Adrenal gland (tissue), 12 donors: Measurements from ENCODE around the gene PABPN1. TPM values are rescaled to one million over a fixed set of nuclear protein-coding genes. Genes with fewer than 3 reads are reported as not detected.

Experiments used
- DNase-seq, 7 donors: peaks; one replicate each; pipeline ENCODE4 v3.0.0-alpha.2; 2019 to 2020
- H3K27ac ChIP-seq, 5 donors: fragments of 200-600 bp; sonication (generic) in 4 of 5; 1 replicate in 3 of 5; 2 replicates in 2 of 5; pipeline versions ENCODE4 v1.5.1 to v1.8.0; 2016 to 2020; ENCODE audit warnings: mild to moderate bottlenecking in 1 of 5
- H3K27me3 ChIP-seq: fragments of 200-600 bp; 2 replicates; pipeline ENCODE4 v1.8.0; 2021
- H3K36me3 ChIP-seq, 2 donors: fragments of 200-600 bp; replicated peaks in 1 of 2; 1 replicate in 1 of 2; 2 replicates in 1 of 2; pipeline versions ENCODE4 v1.5.1 to v1.8.0; 2018 to 2022
- H3K4me1 ChIP-seq, 2 donors: fragments of 200-600 bp; replicated peaks in 1 of 2; 1 replicate in 1 of 2; 2 replicates in 1 of 2; pipeline versions ENCODE4 v1.5.1 to v1.8.0; 2018 to 2021
- H3K4me3 ChIP-seq, 4 donors: fragments of 200-600 bp; sonication (generic) in 3 of 4; one replicate each; pipeline ENCODE4 v1.5.1; 2016 to 2018
- H3K9me3 ChIP-seq, 3 donors: fragments of 200-600 bp; sonication (generic) in 1 of 3; replicated peaks in 1 of 3; 1 replicate in 2 of 3; 2 replicates in 1 of 3; pipeline versions ENCODE4 v1.5.1 to v1.8.0; 2016 to 2021
- POLR2A ChIP-seq, 2 donors: fragments of 450-650 bp; IDR thresholded peaks; one replicate each; pipeline ENCODE4 v1.6.1; 2017; ENCODE audit warnings: antibody characterized with exemption in 2 of 2, mild to moderate bottlenecking in 2 of 2, moderate library complexity in 1 of 2
- WGBS, 4 donors: extraction: QIAGEN DNeasy Blood & Tissue Kit in 2 of 4; methylation state at CpG; one replicate each; pipeline versions ENCODE4 v1.1.5 to v1.1.7; 2013 to 2017; 5-methylcytosine and 5-hydroxymethylcytosine counted together
- intact Hi-C, 2 donors: fragments of 100-400 bp; cut with DNase I; formaldehyde crosslinking; loops; one replicate each; pipeline versions ENCODE4 v1.14.1 to v1.15.0; 2022 to 2023
- polyA plus RNA-seq, 3 donors: library from polyadenylated mRNA; stranded (reverse); fragments of 200-250 nt in 2 of 3; fragments of 350-450 nt in 1 of 3; fragmentation: Illumina TruSeq in 1 of 3; extraction: RNeasy Lipid Tissue Mini Kit (QIAGEN cat#74804) in 1 of 3; gene quantifications; one replicate each; pipeline ENCODE4 v1.2.3, GENCODE V29; 2013 to 2014
- total RNA-seq, 9 donors: library from RNA; depleted of rRNA in 4 of 9; stranded (reverse); fragments of >200 nt in 4 of 9; fragments of 120-200 nt in 1 of 9; fragmentation: NEBNext Ultra II Directional in 1 of 9; extraction: Animal tissue kit (Norgen Biotek cat#: 25700) in 1 of 9; gene quantifications; one replicate each; pipeline versions ENCODE4 v1.1.0 to v1.2.4, GENCODE V29; 2013 to 2023
- TF ChIP-seq, protein P1 (sequence below), 6 experiments: fragments of 450-650 bp in 4 of 6; fragments of 200-600 bp in 2 of 6; sonication (generic) in 1 of 6; IDR thresholded peaks; 1 replicate in 5 of 6; 2 replicates in 1 of 6; pipeline versions ENCODE4 v1.5.1 to v1.8.0; 2016 to 2021; ENCODE audit warnings: antibody characterized with exemption in 6 of 6, mild to moderate bottlenecking in 2 of 6, moderate library complexity in 1 of 6
- donor health status: healthy with polysubstance abuse.
- donor health status: Bipolar disorder and iron deficiency.
- donor health status: DM: yes; HTN: yes; CAD: no.
- donor health status: DM: no; HTN: no; CAD: no.
- donor health status: DM: no; HTN: no; CAD: no.
- donor health status: DM: yes; HTN: yes; CAD: no.

PABPN1 gene
- total and polyA plus RNA-seq, 12 donors, result 18.3 to 632 (median 99.3) TPM

DNA sequence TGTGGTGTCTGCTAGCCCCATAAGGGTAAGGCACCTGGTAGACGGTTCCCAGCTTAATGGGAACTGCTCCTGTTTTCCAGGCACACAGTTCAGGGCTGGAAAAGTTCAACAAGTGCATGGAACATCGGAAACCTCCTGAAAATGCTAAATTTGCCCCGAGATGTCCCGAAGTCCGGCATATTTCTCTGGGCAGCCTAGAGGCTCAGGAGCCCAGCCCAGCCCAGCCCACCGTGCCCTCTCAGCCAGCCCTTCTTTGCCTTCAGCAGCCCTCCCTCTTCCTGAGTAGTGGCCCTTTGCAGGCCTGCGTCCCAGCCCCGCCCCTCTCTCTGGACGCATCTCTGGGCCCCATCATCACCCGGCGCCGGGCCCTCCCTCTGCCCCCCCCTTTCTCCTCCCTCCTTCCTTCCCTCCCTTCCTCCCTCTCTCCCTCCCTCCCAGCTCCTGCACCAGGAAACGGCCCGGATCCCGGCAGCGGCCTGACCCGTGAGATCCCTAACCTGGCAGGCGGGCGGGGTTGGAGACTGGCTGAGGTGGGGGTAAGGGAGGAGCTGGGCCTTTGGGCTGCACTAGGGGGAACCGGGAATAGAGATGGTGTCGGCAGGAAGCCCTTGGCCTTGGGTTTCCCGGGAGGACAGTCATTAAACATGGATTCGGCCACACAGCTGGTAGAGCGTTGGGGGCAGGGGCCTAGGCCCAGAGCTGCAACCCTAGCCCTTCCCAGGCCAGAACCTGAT lies 14.7 kb upstream of the PABPN1 start, which contains the start of gene BCL2L2:
TSS of gene BCL2L2 (plus strand) at position 422 of the 734 bp plus-strand sequence. CDS start 935 bp downstream, outside the sequence.
- no peaks in the 10 kb centered on the region for H3K9me3 ChIP-seq
- H3K27me3 ChIP-seq, result no peaks in the 10 kb centered on the region
- WGBS, 4 donors, result 0 to 6% (median 0%) methylated on average over 7 to 24 of the region's 24 CpGs
- peaks cover 0 to 30% of the 10 kb centered on the region in 2 donors for H3K36me3 ChIP-seq
- TF ChIP-seq, protein P1, sequence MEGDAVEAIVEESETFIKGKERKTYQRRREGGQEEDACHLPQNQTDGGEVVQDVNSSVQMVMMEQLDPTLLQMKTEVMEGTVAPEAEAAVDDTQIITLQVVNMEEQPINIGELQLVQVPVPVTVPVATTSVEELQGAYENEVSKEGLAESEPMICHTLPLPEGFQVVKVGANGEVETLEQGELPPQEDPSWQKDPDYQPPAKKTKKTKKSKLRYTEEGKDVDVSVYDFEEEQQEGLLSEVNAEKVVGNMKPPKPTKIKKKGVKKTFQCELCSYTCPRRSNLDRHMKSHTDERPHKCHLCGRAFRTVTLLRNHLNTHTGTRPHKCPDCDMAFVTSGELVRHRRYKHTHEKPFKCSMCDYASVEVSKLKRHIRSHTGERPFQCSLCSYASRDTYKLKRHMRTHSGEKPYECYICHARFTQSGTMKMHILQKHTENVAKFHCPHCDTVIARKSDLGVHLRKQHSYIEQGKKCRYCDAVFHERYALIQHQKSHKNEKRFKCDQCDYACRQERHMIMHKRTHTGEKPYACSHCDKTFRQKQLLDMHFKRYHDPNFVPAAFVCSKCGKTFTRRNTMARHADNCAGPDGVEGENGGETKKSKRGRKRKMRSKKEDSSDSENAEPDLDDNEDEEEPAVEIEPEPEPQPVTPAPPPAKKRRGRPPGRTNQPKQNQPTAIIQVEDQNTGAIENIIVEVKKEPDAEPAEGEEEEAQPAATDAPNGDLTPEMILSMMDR (IDR thresholded peaks at IDR 0.05), result no peak
- TF ChIP-seq POLR2A (IDR thresholded peaks at IDR 0.05), result peak; percentile 73 to 87
- H3K4me3 ChIP-seq, result peak within 1 kb of the TSS in 3 of 4 donors; percentile 71 to 90 (median 89)
- H3K4me1 ChIP-seq, result peaks cover 32 to 49% of the 10 kb centered on the region in 2 donors
- H3K27ac ChIP-seq, result peak within 1 kb of the TSS; percentile 76 to 94 (median 90)
- intact Hi-C loops, result no loop called here
- peak; percentile 93 to 97 (median 96) for DNase-seq

DNA sequence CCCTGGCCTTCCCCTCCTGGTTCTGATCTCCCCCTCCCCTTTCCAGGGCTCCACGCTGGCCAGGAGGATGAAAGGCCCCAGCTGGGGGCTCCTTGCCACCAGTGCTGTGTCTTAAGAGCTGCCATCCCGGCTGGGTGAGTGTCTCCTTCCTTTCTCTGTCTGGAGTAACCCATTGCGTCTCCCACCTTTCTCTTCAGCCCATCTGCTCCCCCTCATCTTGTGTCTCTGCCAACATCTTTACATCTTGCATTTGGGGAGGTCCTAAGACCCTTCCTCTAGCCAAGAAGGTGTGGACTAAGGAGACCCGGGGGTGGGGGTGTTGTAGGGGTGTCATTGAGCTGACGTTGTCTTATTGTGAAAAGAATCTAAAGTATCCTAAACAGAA lies 14.1 kb upstream of the PABPN1 start:
- no peak for DNase-seq
- Histone ChIP-seq H3K9me3 (no peaks in the 10 kb centered on the region), H3K36me3 (peaks cover 0 to 33% of the 10 kb centered on the region in 2 donors), H3K4me1 (peaks cover 32 to 49% of the 10 kb centered on the region in 2 donors), H3K27me3 (no peaks in the 10 kb centered on the region), H3K4me3 (peak overlapping the region in 3 of 4 donors; percentile 71 to 90 (median 89)), H3K27ac (peak overlapping the region; percentile 76 to 94 (median 90))
- WGBS, 4 donors, result 5 to 9% (median 7%) methylated on average over 4 to 5 of the region's 5 CpGs
- TF ChIP-seq, protein P1 (IDR thresholded peaks at IDR 0.05), result no peak
- TF ChIP-seq POLR2A (IDR thresholded peaks at IDR 0.05), result no peak
- intact Hi-C loops, result no loop called here

DNA sequence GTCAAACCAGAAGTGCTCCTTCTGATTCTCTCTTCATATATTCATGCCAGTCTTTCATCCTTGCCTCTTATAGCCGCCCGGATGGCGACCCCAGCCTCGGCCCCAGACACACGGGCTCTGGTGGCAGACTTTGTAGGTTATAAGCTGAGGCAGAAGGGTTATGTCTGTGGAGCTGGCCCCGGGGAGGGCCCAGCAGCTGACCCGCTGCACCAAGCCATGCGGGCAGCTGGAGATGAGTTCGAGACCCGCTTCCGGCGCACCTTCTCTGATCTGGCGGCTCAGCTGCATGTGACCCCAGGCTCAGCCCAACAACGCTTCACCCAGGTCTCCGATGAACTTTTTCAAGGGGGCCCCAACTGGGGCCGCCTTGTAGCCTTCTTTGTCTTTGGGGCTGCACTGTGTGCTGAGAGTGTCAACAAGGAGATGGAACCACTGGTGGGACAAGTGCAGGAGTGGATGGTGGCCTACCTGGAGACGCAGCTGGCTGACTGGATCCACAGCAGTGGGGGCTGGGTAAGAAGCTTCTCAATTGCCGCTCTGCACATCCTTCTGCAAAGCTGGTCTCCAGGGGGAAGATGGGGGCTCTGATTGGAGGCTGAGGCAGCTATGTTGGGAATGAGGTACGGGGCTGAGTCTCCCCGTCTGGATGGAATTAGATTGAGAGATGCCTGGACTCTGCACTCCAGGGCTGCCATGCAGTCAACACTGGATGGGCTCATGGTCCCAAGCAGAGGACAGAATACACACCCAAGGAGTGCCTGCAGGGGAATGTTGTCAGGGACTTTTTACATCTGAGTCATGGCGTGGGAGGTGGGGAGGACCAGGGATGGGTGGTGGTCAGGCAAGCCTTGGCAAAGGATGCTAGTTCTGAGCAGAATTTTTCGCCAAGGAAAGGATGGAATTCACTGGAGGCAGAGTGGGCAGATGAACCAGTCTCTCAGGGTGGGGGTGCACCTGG lies 13.3 kb upstream of the PABPN1 start:
- WGBS, 4 donors, result 72 to 83% (median 81%) methylated on average over 13 to 22 of the region's 22 CpGs
- Histone ChIP-seq H3K9me3 (no peaks in the 10 kb centered on the region), H3K36me3 (peaks cover 0 to 33% of the 10 kb centered on the region in 2 donors), H3K4me3 (peak overlapping the region in 2 of 4 donors; percentile 71 to 89), H3K4me1 (peaks cover 27 to 46% of the 10 kb centered on the region in 2 donors), H3K27me3 (no peaks in the 10 kb centered on the region), H3K27ac (peak overlapping the region in 3 of 5 donors; percentile 90 to 94 (median 93))
- intact Hi-C loops, result no loop called here
- TF ChIP-seq POLR2A (IDR thresholded peaks at IDR 0.05), result no peak
- TF ChIP-seq, protein P1 (IDR thresholded peaks at IDR 0.05), result no peak
- peak in 1 of 7 donors; percentile 49 for DNase-seq
